Lung (tissue), 12 donors: ENCODE results near the gene FLII. TPM values are rescaled to one million over a fixed set of nuclear protein-coding genes. Genes with fewer than 3 reads are reported as not detected.

Experiments used
- ATAC-seq: fragments of 200-7000 bp; cut with Tn5 transposase; one replicate; pipeline ENCODE4 v1.9.1; 2020; ENCODE audit warnings: moderate number of reproducible peaks; ENCODE audit not compliant: insufficient read depth, low FRiP score
- DNase-seq, 3 donors: peaks; one replicate each; pipeline ENCODE4 v3.0.0-alpha.2; 2013 to 2017
- H3K27ac ChIP-seq, 2 donors: one replicate each; pipeline ENCODE4 v1.5.1; 2013; ENCODE audit warnings: mild to moderate bottlenecking in 2 of 2, moderate library complexity in 2 of 2, control low read depth in 1 of 2, inconsistent platforms in 1 of 2, low read depth in 1 of 2, low read length in 1 of 2
- H3K27me3 ChIP-seq, 3 donors: one replicate each; pipeline ENCODE4 v1.5.1; 2013; ENCODE audit warnings: low read length in 2 of 3; ENCODE audit not compliant: control insufficient read depth in 3 of 3, insufficient read depth in 3 of 3
- H3K36me3 ChIP-seq, 4 donors: one replicate each; pipeline ENCODE4 v1.5.1; 2013; ENCODE audit warnings: low read length in 4 of 4, mild to moderate bottlenecking in 1 of 4, moderate library complexity in 1 of 4; ENCODE audit not compliant: control insufficient read depth in 4 of 4, insufficient read depth in 4 of 4
- H3K4me1 ChIP-seq, 5 donors: one replicate each; pipeline ENCODE4 v1.5.1; 2013; ENCODE audit warnings: low read length in 5 of 5, mild to moderate bottlenecking in 2 of 5, moderate library complexity in 1 of 5; ENCODE audit not compliant: control insufficient read depth in 5 of 5, insufficient read depth in 5 of 5
- H3K4me3 ChIP-seq: one replicate; pipeline ENCODE4 v1.5.1; 2013; ENCODE audit warnings: mild to moderate bottlenecking, control low read depth, moderate library complexity
- H3K9ac ChIP-seq, 2 donors: one replicate each; pipeline ENCODE4 v1.5.1; 2013; ENCODE audit warnings: low read length in 2 of 2, control low read depth in 1 of 2; ENCODE audit not compliant: insufficient read depth in 1 of 2
- H3K9me3 ChIP-seq, 4 donors: one replicate each; pipeline ENCODE4 v1.5.1; 2013; ENCODE audit warnings: low read length in 3 of 4, mild to moderate bottlenecking in 1 of 4, moderate library complexity in 1 of 4; ENCODE audit not compliant: control insufficient read depth in 4 of 4, insufficient read depth in 3 of 4
- WGBS, 2 donors: extraction: QIAGEN DNeasy Blood & Tissue Kit; methylation state at CpG; one replicate each; pipeline ENCODE4 v1.1.7; 2013; 5-methylcytosine and 5-hydroxymethylcytosine counted together
- polyA plus RNA-seq, 2 donors: library from polyadenylated mRNA; stranded (reverse); fragments of 200-250 nt; gene quantifications; one replicate each; pipeline ENCODE4 v1.2.1, GENCODE V29; 2013
- total RNA-seq, 2 donors: library from RNA; depleted of rRNA in 1 of 2; stranded (reverse); fragments of >200 nt in 1 of 2; gene quantifications; one replicate each; pipeline ENCODE4 v1.2.1, GENCODE V29; 2014 to 2021
- TF ChIP-seq, protein P1 (sequence below): IDR thresholded peaks from 2 replicates; pipeline ENCODE4 v1.5.1; 2012; ENCODE audit warnings: mild to moderate bottlenecking; ENCODE audit errors: control extremely low read depth, extremely low read depth
- donor health status: control.
- donor health status: control.
- donor health status: Bipolar disorder and iron deficiency.
- donor health status: healthy.
- donor health status: DM: yes; HTN: yes; CAD: no.

FLII gene
- total and polyA plus RNA-seq, 4 donors = 152 to 391 (median 266) TPM

GRCh38 chr17:18270046-18270931 is 11.8 kb upstream of the FLII start:
- H3K27ac ChIP-seq = no peak overlapping the region
- H3K9ac ChIP-seq = no peak overlapping the region
- peaks cover 5 to 19% (median 12%) of the 10 kb centered on the region in 4 donors for H3K36me3 ChIP-seq
- 89 to 93% methylated on average over 14 of the region's 14 CpGs for WGBS, 2 donors
- TF ChIP-seq, protein P1, sequence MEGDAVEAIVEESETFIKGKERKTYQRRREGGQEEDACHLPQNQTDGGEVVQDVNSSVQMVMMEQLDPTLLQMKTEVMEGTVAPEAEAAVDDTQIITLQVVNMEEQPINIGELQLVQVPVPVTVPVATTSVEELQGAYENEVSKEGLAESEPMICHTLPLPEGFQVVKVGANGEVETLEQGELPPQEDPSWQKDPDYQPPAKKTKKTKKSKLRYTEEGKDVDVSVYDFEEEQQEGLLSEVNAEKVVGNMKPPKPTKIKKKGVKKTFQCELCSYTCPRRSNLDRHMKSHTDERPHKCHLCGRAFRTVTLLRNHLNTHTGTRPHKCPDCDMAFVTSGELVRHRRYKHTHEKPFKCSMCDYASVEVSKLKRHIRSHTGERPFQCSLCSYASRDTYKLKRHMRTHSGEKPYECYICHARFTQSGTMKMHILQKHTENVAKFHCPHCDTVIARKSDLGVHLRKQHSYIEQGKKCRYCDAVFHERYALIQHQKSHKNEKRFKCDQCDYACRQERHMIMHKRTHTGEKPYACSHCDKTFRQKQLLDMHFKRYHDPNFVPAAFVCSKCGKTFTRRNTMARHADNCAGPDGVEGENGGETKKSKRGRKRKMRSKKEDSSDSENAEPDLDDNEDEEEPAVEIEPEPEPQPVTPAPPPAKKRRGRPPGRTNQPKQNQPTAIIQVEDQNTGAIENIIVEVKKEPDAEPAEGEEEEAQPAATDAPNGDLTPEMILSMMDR = no peak
- no peaks in the 10 kb centered on the region for H3K9me3 ChIP-seq
- H3K4me1 ChIP-seq = peaks cover 0 to 2% (median 1%) of the 10 kb centered on the region in 5 donors
- no peak for ATAC-seq
- H3K4me3 ChIP-seq = no peak overlapping the region
- DNase-seq = no peak
- H3K27me3 ChIP-seq = no peaks in the 10 kb centered on the region

DNA sequence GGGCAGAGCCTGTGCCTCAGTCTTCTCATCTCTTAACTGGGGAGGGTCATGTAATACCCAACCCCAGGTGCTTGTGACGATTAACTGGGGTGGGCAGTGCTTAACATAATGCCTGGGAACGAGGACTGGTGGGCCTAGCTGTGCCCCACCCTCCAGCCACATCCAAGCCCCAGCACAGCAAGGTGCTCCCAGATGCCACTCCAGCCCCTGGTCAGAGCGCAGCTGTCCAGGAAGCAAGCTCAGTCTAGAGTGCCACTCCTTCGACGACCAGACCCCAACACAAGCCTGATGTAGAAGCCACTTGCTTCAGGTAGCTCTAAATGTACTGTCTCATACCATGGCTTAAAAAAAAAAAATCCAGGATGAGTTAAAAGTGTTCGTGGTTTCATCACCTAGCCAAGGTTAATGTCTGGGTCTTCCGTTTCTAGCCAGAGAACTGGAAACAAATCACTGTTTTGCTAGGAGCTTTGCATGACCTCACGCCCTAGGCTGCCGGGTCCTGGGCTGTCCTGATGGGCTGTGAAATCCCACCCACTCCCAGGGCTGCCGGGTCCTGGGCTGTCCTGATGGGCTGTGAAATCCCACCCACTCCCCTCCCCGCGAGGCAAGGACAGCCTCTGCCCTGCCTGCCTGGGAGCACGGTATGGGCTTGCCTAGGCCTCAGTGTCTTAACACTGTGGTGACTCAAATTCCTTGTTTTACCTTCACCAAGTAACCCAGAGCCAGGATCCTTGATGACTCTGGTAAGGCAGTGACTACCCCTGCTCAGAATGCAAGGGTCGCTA is 9.6 kb upstream of the FLII start:
- peaks cover 0 to 2% (median 1%) of the 10 kb centered on the region in 5 donors for H3K4me1 ChIP-seq
- peaks cover 7 to 27% (median 15%) of the 10 kb centered on the region in 4 donors for H3K36me3 ChIP-seq
- TF ChIP-seq, protein P1 = no peak
- no peak overlapping the region for H3K27ac ChIP-seq
- 59 to 62% methylated on average over 14 of the region's 14 CpGs for WGBS, 2 donors
- no peak overlapping the region for H3K4me3 ChIP-seq
- peak in 1 of 3 donors; percentile 35 for DNase-seq
- no peaks in the 10 kb centered on the region for H3K9me3 ChIP-seq
- peak overlapping the region in 1 of 2 donors; percentile 11 for H3K9ac ChIP-seq
- H3K27me3 ChIP-seq = no peaks in the 10 kb centered on the region
- ATAC-seq = no peak

- Histone ChIP-seq H3K9me3 (no peaks in the 10 kb centered on the region), H3K4me1 (peaks cover 0 to 4% (median 2%) of the 10 kb centered on the region in 5 donors), H3K36me3 (peaks cover 7 to 26% (median 15%) of the 10 kb centered on the region in 4 donors), H3K9ac (no peak overlapping the region), H3K27ac (no peak overlapping the region), H3K27me3 (no peaks in the 10 kb centered on the region), H3K4me3 (no peak overlapping the region)
- no peak for DNase-seq
- TF ChIP-seq, protein P1 = no peak
- 75 to 85% methylated on average over 10 of the region's 10 CpGs for WGBS, 2 donors
- ATAC-seq = no peak
Observed at GRCh38 chr17:18267366-18267765, 8.8 kb upstream of the FLII start.
